OCI-LY7 (cell line): ENCODE measurements around the gene APBB2. TPM values are rescaled to one million over a fixed set of nuclear protein-coding genes. Genes with fewer than 3 reads are reported as not detected.

Experiments used
- BruUV-seq: library from RNA; stranded (reverse); fragments of 400-500 nt; replicated peaks from 2 replicates; lab custom pipeline; 2021; lab: Mats Ljungman, UMichigan
- CTCF ChIA-PET: fragments of 300-600 bp; sonication (Branson Sonifier 250); formaldehyde crosslinking; loops from one replicate; lab custom pipeline; 2022; ENCODE audit warnings: antibody characterized with exemption; ENCODE audit not compliant: unreplicated experiment; lab: Charles Lee
- POLR2A ChIA-PET: fragments of 300-600 bp; sonication (Branson Sonifier 250); formaldehyde crosslinking; loops from one replicate; lab custom pipeline; 2022; ENCODE audit warnings: antibody characterized with exemption; lab: Charles Lee
- DNase-seq: peaks from one replicate; pipeline ENCODE4 v3.0.0-alpha.2; 2015; ENCODE audit warnings: low spot score
- H2AFZ ChIP-seq: fragments of 200-600 bp; sonication (generic), shearing (Covaris generic); 2 replicates; pipeline ENCODE4 v1.6.1; 2014; ENCODE audit warnings: mild to moderate bottlenecking, antibody characterized with exemption, low read length, moderate library complexity
- H3K27ac ChIP-seq: fragments of 200-600 bp; sonication (generic); 2 replicates; pipeline ENCODE4 v1.5.1; 2014; ENCODE audit warnings: mixed run types, low read depth, mild to moderate bottlenecking, moderate library complexity, low read length, inconsistent platforms; ENCODE audit not compliant: poor library complexity, severe bottlenecking
- H3K36me3 ChIP-seq: fragments of 200-600 bp; sonication (generic); 2 replicates; pipeline ENCODE4 v1.6.1; 2014; ENCODE audit warnings: mild to moderate bottlenecking, antibody characterized with exemption, low read length, moderate library complexity, mixed read lengths; ENCODE audit not compliant: insufficient read depth
- H3K4me1 ChIP-seq: fragments of 200-600 bp; sonication (generic); 2 replicates; pipeline ENCODE4 v1.5.1; 2014; ENCODE audit warnings: mild to moderate bottlenecking, low read length; ENCODE audit not compliant: insufficient read depth, poor library complexity, severe bottlenecking
- H3K4me2 ChIP-seq: fragments of 200-600 bp; sonication (generic); 2 replicates; pipeline ENCODE4 v1.6.1; 2014; ENCODE audit warnings: mild to moderate bottlenecking, low read length
- H3K4me3 ChIP-seq: fragments of 200-600 bp; sonication (generic); 2 replicates; pipeline ENCODE4 v1.5.1; 2014; ENCODE audit warnings: mild to moderate bottlenecking, low read depth, low read length; ENCODE audit not compliant: poor library complexity, severe bottlenecking
- H3K79me2 ChIP-seq: fragments of 200-600 bp; sonication (generic); 2 replicates; pipeline ENCODE4 v1.6.1; 2016; ENCODE audit warnings: low read depth, mild to moderate bottlenecking, low read length, moderate library complexity, mixed read lengths; ENCODE audit not compliant: insufficient read depth
- H3K9me2 ChIP-seq: fragments of 200-600 bp; sonication (generic); 2 replicates; pipeline ENCODE4 v1.6.1; 2016; ENCODE audit warnings: mild to moderate bottlenecking, low read length, mixed read lengths; ENCODE audit not compliant: insufficient read depth
- H3K9me3 ChIP-seq: fragments of 200-600 bp; sonication (generic); 2 replicates; pipeline ENCODE4 v1.6.1; 2014; ENCODE audit warnings: mild to moderate bottlenecking, mixed run types, low read length, mixed read lengths
- H4K20me1 ChIP-seq: fragments of 200-600 bp; sonication (generic); 2 replicates; pipeline ENCODE4 v1.6.1; 2014; ENCODE audit warnings: mild to moderate bottlenecking, antibody characterized with exemption, low read length, moderate library complexity, mixed read lengths; ENCODE audit not compliant: insufficient read depth
- EZH2phosphoT487 ChIP-seq: fragments of 200-600 bp; sonication (generic); IDR thresholded peaks from 2 replicates; pipeline ENCODE4 v1.6.1; 2018; ENCODE audit warnings: low read depth, borderline replicate concordance, mild to moderate bottlenecking, mixed run types, antibody characterized with exemption, low read length, moderate library complexity, mixed read lengths
- intact Hi-C: fragments of 100-400 bp; cut with micrococcal nuclease; formaldehyde crosslinking; loops from one replicate; pipeline ENCODE4 v1.10.0; 2022; ENCODE audit not compliant: unreplicated experiment
- total RNA-seq, 2 experiments: library from RNA; depleted of rRNA in 1 of 2; stranded (reverse); fragments of >200 nt in 1 of 2; shearing (Covaris generic) in 1 of 2; gene quantifications; 2 replicates each; pipeline ENCODE4 v1.2.3, GENCODE V29; 2014 to 2022
- TF ChIP-seq, protein P1 (sequence below): fragments of 200-600 bp; sonication (generic); conservative IDR thresholded peaks from 2 replicates; pipeline ENCODE4 v1.5.1; 2014; ENCODE audit warnings: mild to moderate bottlenecking, antibody characterized with exemption, low read length, moderate library complexity, mixed read lengths

Gene APBB2
- total RNA-seq, 2 experiments from 2014 or later, result 66.4 to 88.5 TPM

- Histone ChIP-seq H3K4me3 (no peak overlapping the region), H3K9me2 (no peaks in the 10 kb centered on the region), H3K4me2 (no peak overlapping the region), H3K79me2 (peaks cover 28% of the 10 kb centered on the region; the same call in 1 of the 2 replicates), H3K36me3 (peaks cover 8% of the 10 kb centered on the region; the same call in 1 of the 2 replicates), H3K9me3 (peaks cover under 1% of the 10 kb centered on the region; the same call in 1 of the 2 replicates), H2AFZ (no peak overlapping the region), H4K20me1 (no peaks in the 10 kb centered on the region), H3K27ac (no peak overlapping the region), H3K4me1 (peaks cover 23% of the 10 kb centered on the region)
- no TSS peak for BruUV-seq
- no peak for DNase-seq
- TF ChIP-seq, protein P1, sequence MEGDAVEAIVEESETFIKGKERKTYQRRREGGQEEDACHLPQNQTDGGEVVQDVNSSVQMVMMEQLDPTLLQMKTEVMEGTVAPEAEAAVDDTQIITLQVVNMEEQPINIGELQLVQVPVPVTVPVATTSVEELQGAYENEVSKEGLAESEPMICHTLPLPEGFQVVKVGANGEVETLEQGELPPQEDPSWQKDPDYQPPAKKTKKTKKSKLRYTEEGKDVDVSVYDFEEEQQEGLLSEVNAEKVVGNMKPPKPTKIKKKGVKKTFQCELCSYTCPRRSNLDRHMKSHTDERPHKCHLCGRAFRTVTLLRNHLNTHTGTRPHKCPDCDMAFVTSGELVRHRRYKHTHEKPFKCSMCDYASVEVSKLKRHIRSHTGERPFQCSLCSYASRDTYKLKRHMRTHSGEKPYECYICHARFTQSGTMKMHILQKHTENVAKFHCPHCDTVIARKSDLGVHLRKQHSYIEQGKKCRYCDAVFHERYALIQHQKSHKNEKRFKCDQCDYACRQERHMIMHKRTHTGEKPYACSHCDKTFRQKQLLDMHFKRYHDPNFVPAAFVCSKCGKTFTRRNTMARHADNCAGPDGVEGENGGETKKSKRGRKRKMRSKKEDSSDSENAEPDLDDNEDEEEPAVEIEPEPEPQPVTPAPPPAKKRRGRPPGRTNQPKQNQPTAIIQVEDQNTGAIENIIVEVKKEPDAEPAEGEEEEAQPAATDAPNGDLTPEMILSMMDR, result no peak
- no peak for TF ChIP-seq EZH2phosphoT487
- POLR2A ChIA-PET, result no interaction called here
- intact Hi-C loops, result no loop called here
- CTCF ChIA-PET, result no interaction called here
Measured at GRCh38 chr4:41167191-41167590, 47.2 kb downstream of the APBB2 start.

- TF ChIP-seq, protein P1, result no peak
- TF ChIP-seq EZH2phosphoT487, result no peak
- Histone ChIP-seq H3K4me1 (peaks cover 3% of the 10 kb centered on the region), H3K9me3 (no peaks in the 10 kb centered on the region), H3K79me2 (peaks cover 11% of the 10 kb centered on the region; the same call in 1 of the 2 replicates), H3K27ac (no peak overlapping the region), H3K9me2 (no peaks in the 10 kb centered on the region), H3K36me3 (peaks cover 8% of the 10 kb centered on the region; the same call in 1 of the 2 replicates), H3K4me3 (no peak overlapping the region), H3K4me2 (no peak overlapping the region), H2AFZ (no peak overlapping the region), H4K20me1 (no peaks in the 10 kb centered on the region)
- ChIA-PET POLR2A (interaction anchor here (0.7 to 2.5 kb wide), 3 partner anchors 8 to 219 kb away, joined by 3 to 11 read pairs (median 3); no protein-coding TSS in a partner anchor), CTCF (no interaction called here)
- no TSS peak for BruUV-seq
- intact Hi-C loops, result no loop called here
- DNase-seq, result no peak
Measured at GRCh38 chr4:41164405-41164804, 49.9 kb downstream of the APBB2 start.

DNA sequence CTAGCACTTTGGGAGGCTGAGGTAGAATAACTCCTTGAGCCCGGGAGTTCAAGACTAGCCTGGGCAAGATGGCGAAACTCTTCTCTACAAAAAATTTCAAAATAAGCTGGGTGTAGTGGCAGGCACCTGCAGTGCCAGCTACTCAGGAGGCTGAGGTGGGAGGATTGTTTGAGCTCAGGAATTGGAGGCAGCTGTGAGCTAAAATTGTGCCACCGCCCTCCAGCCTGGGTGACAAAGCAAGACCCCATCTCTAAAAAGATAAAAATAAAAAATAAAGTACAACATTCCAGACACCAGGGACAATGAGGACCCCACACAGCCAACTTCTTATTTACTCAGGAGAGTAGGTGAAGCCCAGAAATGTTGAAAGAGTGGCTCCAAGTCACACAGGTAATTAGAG, 53.0 kb downstream of the APBB2 start:
- intact Hi-C loops, result no loop called here
- no peaks in the 10 kb centered on the region for H3K9me2 ChIP-seq
- BruUV-seq, result no TSS peak
- no peak overlapping the region for H3K4me2 ChIP-seq
- H3K36me3 ChIP-seq, result no peaks in the 10 kb centered on the region
- no peak overlapping the region for H3K27ac ChIP-seq
- H3K4me3 ChIP-seq, result no peak overlapping the region
- CTCF ChIA-PET, result no interaction called here
- TF ChIP-seq, protein P1, result no peak
- H4K20me1 ChIP-seq, result no peaks in the 10 kb centered on the region
- no peaks in the 10 kb centered on the region for H3K4me1 ChIP-seq
- H3K79me2 ChIP-seq, result peaks cover 6% of the 10 kb centered on the region; the same call in 1 of the 2 replicates
- no peaks in the 10 kb centered on the region for H3K9me3 ChIP-seq
- no peak overlapping the region for H2AFZ ChIP-seq
- POLR2A ChIA-PET, result interaction anchor here (0.7 to 1.2 kb wide), 4 partner anchors 13 to 181 kb away, joined by 3 to 6 read pairs (median 4); no protein-coding TSS in a partner anchor
- no peak for DNase-seq
